ENCODE measurements around the gene OR5D14.

DNA sequence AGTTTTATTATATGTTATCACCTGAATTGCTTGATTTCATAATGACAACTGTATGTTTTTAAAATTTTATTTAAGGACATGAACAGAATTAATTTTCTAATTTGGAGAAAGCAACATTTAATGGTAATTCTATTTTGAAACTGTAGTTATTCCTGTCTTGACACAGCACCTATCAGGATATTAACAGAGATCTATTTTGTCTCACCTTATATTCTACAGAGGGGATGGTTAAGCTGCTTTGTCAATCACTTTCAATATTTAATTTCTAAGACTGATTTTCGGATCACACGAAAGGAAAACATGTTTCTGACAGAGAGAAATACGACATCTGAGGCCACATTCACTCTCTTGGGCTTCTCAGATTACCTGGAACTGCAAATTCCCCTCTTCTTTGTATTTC, 43.1 kb downstream of the OR5D14 start, which contains the start of gene OR5D16:
- TF ChIP-seq, protein P1, sequence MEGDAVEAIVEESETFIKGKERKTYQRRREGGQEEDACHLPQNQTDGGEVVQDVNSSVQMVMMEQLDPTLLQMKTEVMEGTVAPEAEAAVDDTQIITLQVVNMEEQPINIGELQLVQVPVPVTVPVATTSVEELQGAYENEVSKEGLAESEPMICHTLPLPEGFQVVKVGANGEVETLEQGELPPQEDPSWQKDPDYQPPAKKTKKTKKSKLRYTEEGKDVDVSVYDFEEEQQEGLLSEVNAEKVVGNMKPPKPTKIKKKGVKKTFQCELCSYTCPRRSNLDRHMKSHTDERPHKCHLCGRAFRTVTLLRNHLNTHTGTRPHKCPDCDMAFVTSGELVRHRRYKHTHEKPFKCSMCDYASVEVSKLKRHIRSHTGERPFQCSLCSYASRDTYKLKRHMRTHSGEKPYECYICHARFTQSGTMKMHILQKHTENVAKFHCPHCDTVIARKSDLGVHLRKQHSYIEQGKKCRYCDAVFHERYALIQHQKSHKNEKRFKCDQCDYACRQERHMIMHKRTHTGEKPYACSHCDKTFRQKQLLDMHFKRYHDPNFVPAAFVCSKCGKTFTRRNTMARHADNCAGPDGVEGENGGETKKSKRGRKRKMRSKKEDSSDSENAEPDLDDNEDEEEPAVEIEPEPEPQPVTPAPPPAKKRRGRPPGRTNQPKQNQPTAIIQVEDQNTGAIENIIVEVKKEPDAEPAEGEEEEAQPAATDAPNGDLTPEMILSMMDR (IDR thresholded peaks at IDR 0.05 in 2 of 3, conservative IDR thresholded peaks at IDR 0.05 in 1 of 3; ENCODE audit: control insufficient read depth in 2 of 3, extremely low read depth in 1 of 3, insufficient read depth in 1 of 3, low read depth in 3 of 3, low read length in 3 of 3), result no peak
- no peak for TF ChIP-seq BCL11A (IDR thresholded peaks at IDR 0.05; ENCODE audit: low read depth, low read length)
- TF ChIP-seq JUND (IDR thresholded peaks at IDR 0.05; ENCODE audit: low read depth, low read length), result no peak
